ENCODE data around the gene CCL19. TPM values are rescaled to one million over a fixed set of nuclear protein-coding genes. Genes with fewer than 3 reads are reported as not detected.
A peak's percentile ranks its signal among the peaks of the same experiment; 100 is the strongest.

The CCL19 gene
- total RNA-seq, 2 donors from 2014 or later, result 5.4 to 8.0 TPM

GRCh38 chr9:34664281-34665066 is 26.6 kb downstream of the CCL19 start:
- H3K27me3 ChIP-seq (replicated peaks; ENCODE audit: insufficient read depth), result no peaks in the 10 kb centered on the region
- peak overlapping the region; percentile 100 for H3K4me3 ChIP-seq
- ATAC-seq (ENCODE audit: insufficient number of reproducible peaks, low FRiP score, low read depth) (peak; percentile 24), DNase-seq (ENCODE audit: low spot score) (peak; percentile 57)
- TF ChIP-seq, protein P1, sequence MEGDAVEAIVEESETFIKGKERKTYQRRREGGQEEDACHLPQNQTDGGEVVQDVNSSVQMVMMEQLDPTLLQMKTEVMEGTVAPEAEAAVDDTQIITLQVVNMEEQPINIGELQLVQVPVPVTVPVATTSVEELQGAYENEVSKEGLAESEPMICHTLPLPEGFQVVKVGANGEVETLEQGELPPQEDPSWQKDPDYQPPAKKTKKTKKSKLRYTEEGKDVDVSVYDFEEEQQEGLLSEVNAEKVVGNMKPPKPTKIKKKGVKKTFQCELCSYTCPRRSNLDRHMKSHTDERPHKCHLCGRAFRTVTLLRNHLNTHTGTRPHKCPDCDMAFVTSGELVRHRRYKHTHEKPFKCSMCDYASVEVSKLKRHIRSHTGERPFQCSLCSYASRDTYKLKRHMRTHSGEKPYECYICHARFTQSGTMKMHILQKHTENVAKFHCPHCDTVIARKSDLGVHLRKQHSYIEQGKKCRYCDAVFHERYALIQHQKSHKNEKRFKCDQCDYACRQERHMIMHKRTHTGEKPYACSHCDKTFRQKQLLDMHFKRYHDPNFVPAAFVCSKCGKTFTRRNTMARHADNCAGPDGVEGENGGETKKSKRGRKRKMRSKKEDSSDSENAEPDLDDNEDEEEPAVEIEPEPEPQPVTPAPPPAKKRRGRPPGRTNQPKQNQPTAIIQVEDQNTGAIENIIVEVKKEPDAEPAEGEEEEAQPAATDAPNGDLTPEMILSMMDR (IDR thresholded peaks at IDR 0.05), result peak; percentile 82
- H3K27ac ChIP-seq, result peak overlapping the region; percentile 86 to 100
- H3K4me1 ChIP-seq (ENCODE audit: control insufficient read depth in 1 of 2, low read depth in 2 of 2), result peaks cover 7 to 31% of the 10 kb centered on the region in 2 donors
- no peaks in the 10 kb centered on the region for H3K9me3 ChIP-seq
- H3K36me3 ChIP-seq, result peaks cover 23% of the 10 kb centered on the region

DNA sequence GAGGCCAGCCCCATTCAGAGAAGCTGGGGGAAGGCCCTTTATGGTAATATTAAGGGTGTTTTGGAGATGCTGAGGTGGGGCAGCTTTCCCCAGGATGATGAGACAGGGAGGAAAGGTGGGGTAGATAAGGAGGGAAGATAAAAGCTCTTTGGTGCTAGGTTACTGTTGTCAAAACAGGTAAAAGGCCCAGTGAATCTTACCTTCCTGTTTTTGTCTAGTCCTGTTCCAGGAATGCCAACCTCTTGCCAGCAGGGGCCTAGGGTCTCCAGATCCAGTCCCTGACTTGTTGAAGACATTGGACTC is 27.8 kb downstream of the CCL19 start:
- Histone ChIP-seq H3K4me1 (ENCODE audit: control insufficient read depth in 1 of 2, low read depth in 2 of 2) (peaks cover 7 to 31% of the 10 kb centered on the region in 2 donors), H3K36me3 (peaks cover 26% of the 10 kb centered on the region), H3K27ac (peak overlapping the region; percentile 5 to 100), H3K4me3 (no peak overlapping the region), H3K27me3 (replicated peaks; ENCODE audit: insufficient read depth) (no peaks in the 10 kb centered on the region), H3K9me3 (no peaks in the 10 kb centered on the region)
- ATAC-seq (ENCODE audit: insufficient number of reproducible peaks, low FRiP score, low read depth), result no peak
- DNase-seq (ENCODE audit: low spot score), result no peak
- TF ChIP-seq, protein P1 (IDR thresholded peaks at IDR 0.05), result no peak

DNA sequence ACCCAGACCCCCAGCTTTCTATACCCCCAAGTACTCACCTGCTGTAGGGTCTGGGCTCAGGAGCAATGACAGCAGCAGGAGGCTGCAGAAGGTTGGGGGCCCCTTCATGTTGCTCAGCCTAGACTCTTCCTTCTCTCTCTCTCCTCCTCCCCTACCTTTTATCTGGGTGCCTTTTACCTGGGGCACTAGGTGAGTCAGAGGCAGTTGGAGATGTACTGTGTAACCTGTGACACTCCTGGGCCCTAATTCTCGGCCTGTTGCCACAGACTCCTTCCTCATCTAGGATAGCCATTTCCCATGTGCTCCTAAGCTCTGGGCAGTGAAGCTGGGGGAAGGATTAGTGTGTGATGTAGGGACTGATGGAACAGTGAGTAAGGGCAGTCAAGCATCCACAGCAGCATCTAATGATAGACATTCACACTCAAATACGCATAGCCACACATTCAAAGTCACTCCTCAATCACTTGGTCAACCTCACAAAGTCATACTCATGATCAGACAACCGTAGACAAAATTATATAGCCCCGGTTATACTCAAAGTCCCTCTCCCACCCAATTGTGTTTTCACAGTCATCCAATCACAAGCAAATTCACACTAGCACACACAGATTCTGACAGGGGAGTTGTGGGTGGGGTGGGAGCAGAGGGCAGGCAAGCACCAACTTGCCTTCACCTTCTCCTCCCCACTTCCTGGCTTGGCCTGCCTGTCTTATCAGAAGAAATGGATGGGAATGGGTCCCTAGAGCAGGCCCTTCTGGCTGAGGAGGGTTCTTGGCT is 28.4 kb downstream of the CCL19 start, which contains the start of gene CCL27:
TSS of gene CCL27 (minus strand) at position 132 of the 777 bp plus-strand sequence. CDS start at position 108, 24 bp downstream.
- Histone ChIP-seq H3K27ac (peak within 1 kb of the TSS; percentile 5 to 100), H3K9me3 (no peaks in the 10 kb centered on the region), H3K4me3 (no peak within 1 kb of the TSS), H3K4me1 (ENCODE audit: control insufficient read depth in 1 of 2, low read depth in 2 of 2) (peaks cover 7 to 31% of the 10 kb centered on the region in 2 donors), H3K27me3 (replicated peaks; ENCODE audit: insufficient read depth) (no peaks in the 10 kb centered on the region), H3K36me3 (peaks cover 26% of the 10 kb centered on the region)
- TF ChIP-seq, protein P1 (IDR thresholded peaks at IDR 0.05), result no peak
- ATAC-seq (ENCODE audit: insufficient number of reproducible peaks, low FRiP score, low read depth) (no peak), DNase-seq (ENCODE audit: low spot score) (no peak)

GRCh38 chr9:34659592-34660253 is 31.4 kb downstream of the CCL19 start:
- ATAC-seq (ENCODE audit: insufficient number of reproducible peaks, low FRiP score, low read depth) (no peak), DNase-seq (ENCODE audit: low spot score) (no peak)
- H3K27ac ChIP-seq, result no peak overlapping the region
- H3K4me3 ChIP-seq, result no peak overlapping the region
- H3K4me1 ChIP-seq (ENCODE audit: control insufficient read depth in 1 of 2, low read depth in 2 of 2), result peaks cover 6 to 31% of the 10 kb centered on the region in 2 donors
- H3K9me3 ChIP-seq, result no peaks in the 10 kb centered on the region
- TF ChIP-seq, protein P1 (IDR thresholded peaks at IDR 0.05), result no peak
- no peaks in the 10 kb centered on the region for H3K27me3 ChIP-seq (replicated peaks; ENCODE audit: insufficient read depth)
- H3K36me3 ChIP-seq, result peaks cover 30% of the 10 kb centered on the region

- ATAC-seq (ENCODE audit: insufficient number of reproducible peaks, low FRiP score, low read depth), result no peak
- no peaks in the 10 kb centered on the region for H3K9me3 ChIP-seq
- TF ChIP-seq, protein P1 (IDR thresholded peaks at IDR 0.05), result no peak
Observed at GRCh38 chr9:34658461-34658860, 32.6 kb downstream of the CCL19 start.

More at GRCh38 chr9:34658461-34658860, 32.6 kb downstream of the CCL19 start:
- Histone ChIP-seq H3K4me3 (no peak overlapping the region), H3K27ac (no peak overlapping the region), H3K27me3 (replicated peaks; ENCODE audit: insufficient read depth) (no peaks in the 10 kb centered on the region), H3K36me3 (peaks cover 30% of the 10 kb centered on the region), H3K4me1 (ENCODE audit: control insufficient read depth in 1 of 2, low read depth in 2 of 2) (peaks cover 17 to 31% of the 10 kb centered on the region in 2 donors)
- no peak for DNase-seq (ENCODE audit: low spot score)
